H9 (cell line): ENCODE measurements around the gene UBE2D1. TPM values are rescaled to one million over a fixed set of nuclear protein-coding genes. Genes with fewer than 3 reads are reported as not detected.

Experiments used
- DNase-seq: peaks from one replicate; pipeline ENCODE4 v3.0.0-alpha.2; 2017
- H2AFZ ChIP-seq: one replicate; pipeline ENCODE4 v1.6.1; 2013; ENCODE audit warnings: mild to moderate bottlenecking, low read length, control low read depth, moderate library complexity
- H2AK5ac ChIP-seq: 2 replicates; pipeline ENCODE4 v1.6.1; 2013; ENCODE audit warnings: low read length, control low read depth, mixed read lengths; ENCODE audit not compliant: insufficient read length
- H2BK120ac ChIP-seq: one replicate; pipeline ENCODE4 v1.6.1; 2013; ENCODE audit warnings: low read depth, mild to moderate bottlenecking, low read length, control low read depth, inconsistent platforms; ENCODE audit not compliant: poor library complexity, severe bottlenecking
- H2BK12ac ChIP-seq: 2 replicates; pipeline ENCODE4 v1.6.1; 2013; ENCODE audit warnings: low read length, control low read depth, mixed read lengths, low read depth; ENCODE audit not compliant: insufficient read length
- H2BK15ac ChIP-seq: 2 replicates; pipeline ENCODE4 v1.6.1; 2013; ENCODE audit warnings: low read depth, low read length, control low read depth
- H2BK20ac ChIP-seq: one replicate; pipeline ENCODE4 v1.6.1; 2013; ENCODE audit warnings: low read depth, mild to moderate bottlenecking, low read length, control low read depth, inconsistent platforms; ENCODE audit not compliant: poor library complexity, severe bottlenecking
- H2BK5ac ChIP-seq: 2 replicates; pipeline ENCODE4 v1.6.1; 2013; ENCODE audit warnings: low read length, control low read depth, mixed read lengths; ENCODE audit not compliant: insufficient read length
- H3K14ac ChIP-seq: 2 replicates; pipeline ENCODE4 v1.6.1; 2013; ENCODE audit warnings: low read length, control low read depth; ENCODE audit not compliant: insufficient read depth
- H3K18ac ChIP-seq: 2 replicates; pipeline ENCODE4 v1.6.1; 2013; ENCODE audit warnings: low read depth, mild to moderate bottlenecking, mixed read lengths, low read length, control low read depth; ENCODE audit not compliant: insufficient read length
- H3K23ac ChIP-seq: 2 replicates; pipeline ENCODE4 v1.6.1; 2013; ENCODE audit warnings: low read length, control low read depth, mixed read lengths, low read depth; ENCODE audit not compliant: insufficient read length
- H3K23me2 ChIP-seq: 2 replicates; pipeline ENCODE4 v1.6.1; 2013; ENCODE audit warnings: low read depth, mild to moderate bottlenecking, mixed read lengths, low read length, control low read depth; ENCODE audit not compliant: insufficient read length, poor library complexity, severe bottlenecking
- H3K27ac ChIP-seq: 2 replicates; pipeline ENCODE4 v1.5.1; 2013; ENCODE audit warnings: low read length, control low read depth, mixed read lengths, low read depth; ENCODE audit not compliant: insufficient read length
- H3K27me3 ChIP-seq: 2 replicates; pipeline ENCODE4 v1.6.1; 2013; ENCODE audit warnings: low read length, control low read depth, inconsistent platforms; ENCODE audit not compliant: insufficient read depth
- H3K4ac ChIP-seq: 2 replicates; pipeline ENCODE4 v1.6.1; 2013; ENCODE audit warnings: low read depth, mild to moderate bottlenecking, control low read depth, inconsistent platforms, low read length, moderate library complexity
- H3K4me1 ChIP-seq: 2 replicates; pipeline ENCODE4 v1.6.1; 2013; ENCODE audit warnings: low read length, control low read depth, inconsistent platforms; ENCODE audit not compliant: insufficient read depth
- H3K4me2 ChIP-seq: 2 replicates; pipeline ENCODE4 v1.6.1; 2013; ENCODE audit warnings: low read length, control low read depth, mixed read lengths; ENCODE audit not compliant: insufficient read length, insufficient read depth
- H3K56ac ChIP-seq: 2 replicates; pipeline ENCODE4 v1.6.1; 2013; ENCODE audit warnings: low read depth, mild to moderate bottlenecking, mixed read lengths, low read length, control low read depth; ENCODE audit not compliant: insufficient read length
- H3K79me1 ChIP-seq: 2 replicates; pipeline ENCODE4 v1.6.1; 2013; ENCODE audit warnings: low read depth, mild to moderate bottlenecking, moderate library complexity, low read length, control low read depth, inconsistent platforms; ENCODE audit not compliant: insufficient read depth, poor library complexity, severe bottlenecking
- H3K79me2 ChIP-seq: 2 replicates; pipeline ENCODE4 v1.6.1; 2013; ENCODE audit warnings: low read length, control low read depth, inconsistent platforms; ENCODE audit not compliant: insufficient read depth
- H3K9ac ChIP-seq: 2 replicates; pipeline ENCODE4 v1.6.1; 2013; ENCODE audit warnings: low read length, control low read depth, mixed read lengths; ENCODE audit not compliant: insufficient read length; ENCODE audit errors: extremely low read depth
- H3K9me3 ChIP-seq: one replicate; pipeline ENCODE4 v1.6.1; 2013; ENCODE audit warnings: low read depth, low read length, inconsistent platforms; ENCODE audit not compliant: control insufficient read depth
- H3T11ph ChIP-seq: one replicate; pipeline ENCODE4 v1.6.1; 2013; ENCODE audit warnings: mild to moderate bottlenecking, low read length, control low read depth, inconsistent platforms
- H4K20me1 ChIP-seq: one replicate; pipeline ENCODE4 v1.6.1; 2013; ENCODE audit not compliant: control insufficient read depth, insufficient read length, insufficient read depth
- H4K5ac ChIP-seq: 2 replicates; pipeline ENCODE4 v1.6.1; 2013; ENCODE audit warnings: low read depth, mild to moderate bottlenecking, mixed read lengths, low read length, control low read depth; ENCODE audit not compliant: insufficient read length
- H4K8ac ChIP-seq: replicated peaks from 2 replicates; pipeline ENCODE4 v1.6.1; 2013; ENCODE audit warnings: low read length, control low read depth, mixed read lengths, low read depth; ENCODE audit not compliant: insufficient read length
- H4K91ac ChIP-seq: 2 replicates; pipeline ENCODE4 v1.6.1; 2013; ENCODE audit warnings: low read depth, mild to moderate bottlenecking, moderate library complexity, mixed read lengths, low read length, control low read depth; ENCODE audit not compliant: insufficient read length
- H3K27ac Mint-ChIP-seq, 3 experiments: 2 replicates in 2 of 3; 3 replicates in 1 of 3; pipeline ENCODE4 v1.8.0; 2020 to 2021; ENCODE audit warnings: mixed read lengths in 3 of 3, mild to moderate bottlenecking in 1 of 3, moderate library complexity in 1 of 3
- H3K27me3 Mint-ChIP-seq: 2 replicates; pipeline ENCODE4 v1.8.0; 2021; ENCODE audit warnings: low read depth, mild to moderate bottlenecking, moderate library complexity, mixed read lengths
- H3K36me3 Mint-ChIP-seq, 3 experiments: 2 replicates in 2 of 3; 3 replicates in 1 of 3; pipeline ENCODE4 v1.8.0; 2020 to 2021; ENCODE audit warnings: low read depth in 3 of 3, mixed read lengths in 3 of 3; ENCODE audit not compliant: insufficient read depth in 1 of 3
- H3K4me1 Mint-ChIP-seq, 2 experiments: 2 replicates each; pipeline ENCODE4 v1.8.0; 2020; ENCODE audit warnings: mixed read lengths in 2 of 2
- H3K4me3 Mint-ChIP-seq, 2 experiments: 2 replicates in 1 of 2; 3 replicates in 1 of 2; pipeline ENCODE4 v1.8.0; 2020 to 2021; ENCODE audit warnings: mild to moderate bottlenecking in 2 of 2, mixed read lengths in 2 of 2, moderate library complexity in 1 of 2
- H3K9me3 Mint-ChIP-seq, 2 experiments: 2 replicates in 1 of 2; 3 replicates in 1 of 2; pipeline ENCODE4 v1.8.0; 2020; ENCODE audit warnings: mild to moderate bottlenecking in 2 of 2, mixed read lengths in 2 of 2, moderate library complexity in 1 of 2
- CTCF ChIP-seq: fragments of 200-600 bp; sonication (generic); conservative IDR thresholded peaks from 3 replicates; pipeline ENCODE4 v1.8.0; 2021; ENCODE audit warnings: antibody characterized with exemption, mild to moderate bottlenecking
- WGBS: extraction: QIAGEN DNeasy Blood & Tissue Kit; methylation state at CpG from one replicate; pipeline ENCODE4 v1.1.7; 2013; ENCODE audit warnings: missing lambda C conversion rate, low lambda C conversion rate, mixed read lengths; ENCODE audit not compliant: insufficient read length; ENCODE audit errors: extremely low coverage; 5-methylcytosine and 5-hydroxymethylcytosine counted together
- total RNA-seq: library from RNA; stranded (reverse); gene quantifications from 2 replicates; pipeline ENCODE4 v1.2.1, GENCODE V29; 2021

The UBE2D1 gene
- total RNA-seq, 1 experiment from 2014 or later = 26.8 TPM

- WGBS = no CpG with 5 or more reads among the region's 15 CpGs
- Histone ChIP-seq H3K27me3 (no peaks in the 10 kb centered on the region), H2BK5ac (peak overlapping the region; percentile 16), H4K5ac (no peak overlapping the region), H3K79me2 (peaks cover 9% of the 10 kb centered on the region; the same call in 1 of the 2 replicates), H3K23me2 (no peaks in the 10 kb centered on the region), H2BK120ac (no peak overlapping the region), H3K4me1 (no peaks in the 10 kb centered on the region), H3K9me3 (no peaks in the 10 kb centered on the region), H2AK5ac (no peak overlapping the region), H4K8ac (no peak overlapping the region), H2BK12ac (no peak overlapping the region), H3K18ac (peak overlapping the region; percentile 32), H3K9ac (peak overlapping the region; percentile 89), H2BK20ac (no peak overlapping the region), H3K4ac (no peak overlapping the region), H3K4me2 (peak overlapping the region; percentile 51), H2BK15ac (no peak overlapping the region), H3K79me1 (no peaks in the 10 kb centered on the region), H3K27ac (peak overlapping the region; percentile 10), H3K56ac (no peak overlapping the region), H4K20me1 (no peaks in the 10 kb centered on the region), H3T11ph (no peak overlapping the region), H4K91ac (no peak overlapping the region), H2AFZ (no peak overlapping the region), H3K23ac (no peak overlapping the region), H3K14ac (peak overlapping the region; percentile 74; the same call in 1 of the 2 replicates)
- TF ChIP-seq CTCF = no peak
- DNase-seq = peak; percentile 47
- Mint-ChIP-seq H3K27me3 (peaks cover 3% of the 10 kb centered on the region), H3K27ac (peak overlapping the region; percentile 98), H3K36me3 (peaks cover 19 to 47% (median 41%) of the 10 kb centered on the region in 3 experiments), H3K4me1 (peaks cover 12 to 15% of the 10 kb centered on the region in 2 experiments), H3K4me3 (peak overlapping the region; percentile 98 to 99), H3K9me3 (no peaks in the 10 kb centered on the region; a peak in 1 of 5 replicates)
These were observed 50.9 kb downstream of the UBE2D1 start for GRCh38 chr10:58385784-58386112.
